Stomach (tissue), 4 donors: Measurements from ENCODE around the gene FAM98C.

Experiments
- CTCF ChIP-seq, 7 experiments: fragments of 450-650 bp in 4 of 7; fragments of 200-600 bp in 3 of 7; sonication (generic) in 3 of 7; IDR thresholded peaks; one replicate each; pipeline ENCODE4 v1.5.1; 2016 to 2019; ENCODE audit warnings: antibody characterized with exemption in 7 of 7, control low read depth in 2 of 7, mild to moderate bottlenecking in 1 of 7
- EP300 ChIP-seq: sonication (generic); formaldehyde crosslinking; IDR thresholded peaks from one replicate; pipeline ENCODE4 v1.6.1; 2017; ENCODE audit warnings: antibody characterized with exemption
- POLR2A ChIP-seq, 4 donors: fragments of 450-650 bp; IDR thresholded peaks; one replicate each; pipeline ENCODE4 v1.6.1; 2016; ENCODE audit warnings: antibody characterized with exemption in 4 of 4, control low read depth in 2 of 4, mild to moderate bottlenecking in 1 of 4, moderate library complexity in 1 of 4
- POLR2AphosphoS5 ChIP-seq, 3 donors: sonication (generic); formaldehyde crosslinking; IDR thresholded peaks; one replicate each; pipeline ENCODE4 v1.6.1; 2016; ENCODE audit warnings: antibody characterized with exemption in 3 of 3

DNA sequence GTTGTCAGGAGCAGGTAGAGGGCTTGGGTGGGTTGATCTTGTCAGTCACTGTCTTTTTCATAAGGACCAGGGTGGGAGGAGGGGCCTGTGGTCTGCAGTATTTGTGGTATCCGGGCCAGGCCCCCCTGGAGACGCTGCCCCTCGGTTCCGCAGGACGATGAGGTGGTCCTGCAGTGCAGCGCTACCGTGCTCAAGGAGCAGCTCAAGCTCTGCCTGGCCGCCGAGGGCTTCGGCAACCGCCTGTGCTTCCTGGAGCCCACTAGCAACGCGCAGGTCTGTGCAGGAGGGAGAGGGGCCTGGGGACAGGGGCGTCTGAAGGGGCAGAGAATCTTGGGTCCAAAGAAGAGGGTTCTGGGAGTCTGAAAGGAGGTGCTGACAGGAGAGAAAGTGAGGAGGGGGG lies 37.7 kb downstream of the FAM98C start:
- TF ChIP-seq CTCF (IDR thresholded peaks at IDR 0.05): no peak
- no peak for TF ChIP-seq EP300
- TF ChIP-seq POLR2AphosphoS5 (IDR thresholded peaks at IDR 0.05): no peak
- no peak for TF ChIP-seq POLR2A (IDR thresholded peaks at IDR 0.05)
